ENCODE measurements around the gene USP20.

USP20 gene

DNA sequence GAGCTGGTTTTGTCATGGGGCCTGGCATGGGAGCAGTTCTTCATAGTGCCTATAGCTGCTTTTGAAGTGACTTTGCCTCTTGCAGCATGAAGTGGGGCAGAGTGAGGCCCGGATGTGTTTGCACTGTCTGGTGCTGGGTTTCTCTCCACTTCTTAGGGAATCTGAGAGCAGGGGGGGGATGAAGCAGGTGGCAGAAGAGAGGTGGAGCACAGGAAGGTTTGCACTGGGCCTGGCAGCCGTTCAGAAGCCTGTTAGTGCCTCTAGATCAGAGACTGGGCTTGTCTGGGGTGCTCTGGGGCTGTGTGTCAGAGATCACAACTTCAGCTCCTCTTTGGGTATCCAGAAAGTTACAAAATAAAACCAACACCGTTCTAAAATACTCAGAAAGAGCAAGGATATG lies 18.4 kb downstream of the USP20 start:
- Mint-ChIP-seq H3K36me3 (ENCODE audit: low read depth) (peaks cover 92% of the 10 kb centered on the region), H3K4me3 (no peak overlapping the region)

DNA sequence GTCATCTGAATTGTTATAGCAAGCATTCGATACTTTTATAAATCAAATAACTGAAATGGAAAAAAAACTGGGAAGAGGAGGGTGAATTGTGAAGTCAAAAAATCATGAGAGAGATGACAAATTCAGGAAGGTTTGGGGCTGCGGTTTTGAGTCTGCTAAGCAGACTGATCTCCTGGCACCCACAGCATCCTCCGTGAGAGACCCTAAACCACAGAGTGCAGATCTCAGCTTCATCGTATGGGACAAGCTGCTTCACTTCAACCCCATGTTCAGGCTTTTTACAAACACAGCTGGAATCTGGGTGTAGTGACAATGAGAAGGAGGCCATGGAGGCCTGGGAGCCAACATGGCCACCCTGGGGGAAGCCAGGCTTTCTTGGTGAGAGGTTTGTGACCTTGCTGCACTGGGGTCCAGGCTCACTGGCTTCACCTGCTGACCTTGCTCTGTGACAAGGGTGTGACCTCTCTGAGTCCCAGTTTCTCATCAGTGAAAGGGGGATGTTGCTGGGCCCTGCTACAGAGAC lies 19.4 kb downstream of the USP20 start:
- Mint-ChIP-seq H3K27me3 (no peaks in the 10 kb centered on the region), H3K9me3 (no peaks in the 10 kb centered on the region), H3K36me3 (ENCODE audit: low read depth) (peaks cover 100% of the 10 kb centered on the region), H3K27ac (no peak overlapping the region), H3K4me3 (no peak overlapping the region), H3K4me1 (ENCODE audit: low read depth) (no peaks in the 10 kb centered on the region)
- intact Hi-C loops (cut with micrococcal nuclease): no loop called here

More for the DNA sequence above, 18.4 kb downstream of the USP20 start:
- intact Hi-C loops (cut with micrococcal nuclease): no loop called here
- H3K4me1 Mint-ChIP-seq (ENCODE audit: low read depth): no peaks in the 10 kb centered on the region
- no peaks in the 10 kb centered on the region for H3K27me3 Mint-ChIP-seq
- H3K9me3 Mint-ChIP-seq: no peaks in the 10 kb centered on the region
- H3K27ac Mint-ChIP-seq: no peak overlapping the region

DNA sequence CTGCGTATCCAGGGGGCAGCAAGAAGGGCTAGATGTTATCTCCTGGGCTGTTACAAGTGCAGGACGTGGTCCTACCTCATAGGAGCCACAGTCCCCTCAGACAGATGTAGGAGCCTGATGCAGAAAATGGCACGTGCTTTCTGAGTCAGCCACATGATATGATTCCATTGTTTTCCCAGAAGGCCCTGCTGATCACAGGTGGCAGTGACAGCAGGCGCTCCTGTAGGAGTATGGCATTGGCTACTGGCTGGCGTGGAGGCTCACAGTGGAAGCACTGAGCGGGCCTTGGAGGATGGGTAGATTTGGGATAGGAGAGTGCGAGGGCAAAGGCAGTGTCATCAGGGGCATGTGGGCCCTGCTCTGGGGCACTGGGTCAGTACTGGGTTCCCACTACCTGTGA lies 21.9 kb downstream of the USP20 start:
- Mint-ChIP-seq H3K36me3 (ENCODE audit: low read depth) (peaks cover 94% of the 10 kb centered on the region), H3K27ac (no peak overlapping the region), H3K27me3 (no peaks in the 10 kb centered on the region), H3K4me1 (ENCODE audit: low read depth) (no peaks in the 10 kb centered on the region), H3K9me3 (no peaks in the 10 kb centered on the region), H3K4me3 (no peak overlapping the region)
- intact Hi-C loops (cut with micrococcal nuclease): no loop called here

DNA sequence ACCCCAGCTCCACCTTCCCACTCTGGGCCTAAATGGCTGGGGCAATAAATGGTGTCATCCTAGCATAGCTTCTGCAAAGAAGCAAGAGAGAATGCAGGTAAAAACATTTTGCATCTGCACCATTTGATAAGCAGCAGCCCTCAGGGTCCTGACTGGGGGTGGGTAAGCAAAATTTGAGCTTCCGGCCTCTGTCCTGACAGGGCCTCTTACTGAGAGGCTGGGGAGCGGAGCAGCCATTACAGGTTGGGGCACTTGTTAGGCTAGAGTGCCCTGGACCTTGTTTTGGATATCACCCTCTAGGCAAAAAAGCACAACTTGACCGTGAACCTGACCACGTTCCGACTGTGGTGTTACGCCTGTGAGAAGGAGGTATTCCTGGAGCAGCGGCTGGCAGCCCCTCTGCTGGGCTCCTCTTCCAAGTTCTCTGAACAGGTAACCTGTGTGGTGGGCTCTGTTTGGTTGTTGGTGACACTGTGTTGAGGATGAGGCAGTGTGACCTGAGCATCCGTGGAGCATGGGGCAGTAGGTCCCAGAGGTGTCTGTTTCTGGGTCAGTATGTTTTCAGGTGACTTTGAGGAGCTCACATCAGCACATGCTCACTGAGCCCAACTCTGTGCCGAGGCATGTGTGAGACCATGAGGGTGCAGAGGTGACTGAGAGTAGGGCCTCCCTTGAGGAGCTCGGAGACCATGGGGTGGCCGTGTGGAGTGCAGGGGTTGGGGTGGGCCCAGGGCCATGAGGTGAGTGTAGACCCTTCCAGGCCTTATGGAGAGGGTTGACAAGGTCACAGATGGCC lies 23.1 kb downstream of the USP20 start:
- Mint-ChIP-seq H3K27ac (no peak overlapping the region), H3K4me1 (ENCODE audit: low read depth) (no peaks in the 10 kb centered on the region), H3K36me3 (ENCODE audit: low read depth) (peaks cover 94% of the 10 kb centered on the region), H3K27me3 (no peaks in the 10 kb centered on the region), H3K4me3 (no peak overlapping the region), H3K9me3 (no peaks in the 10 kb centered on the region)
- intact Hi-C loops (cut with micrococcal nuclease): no loop called here

DNA sequence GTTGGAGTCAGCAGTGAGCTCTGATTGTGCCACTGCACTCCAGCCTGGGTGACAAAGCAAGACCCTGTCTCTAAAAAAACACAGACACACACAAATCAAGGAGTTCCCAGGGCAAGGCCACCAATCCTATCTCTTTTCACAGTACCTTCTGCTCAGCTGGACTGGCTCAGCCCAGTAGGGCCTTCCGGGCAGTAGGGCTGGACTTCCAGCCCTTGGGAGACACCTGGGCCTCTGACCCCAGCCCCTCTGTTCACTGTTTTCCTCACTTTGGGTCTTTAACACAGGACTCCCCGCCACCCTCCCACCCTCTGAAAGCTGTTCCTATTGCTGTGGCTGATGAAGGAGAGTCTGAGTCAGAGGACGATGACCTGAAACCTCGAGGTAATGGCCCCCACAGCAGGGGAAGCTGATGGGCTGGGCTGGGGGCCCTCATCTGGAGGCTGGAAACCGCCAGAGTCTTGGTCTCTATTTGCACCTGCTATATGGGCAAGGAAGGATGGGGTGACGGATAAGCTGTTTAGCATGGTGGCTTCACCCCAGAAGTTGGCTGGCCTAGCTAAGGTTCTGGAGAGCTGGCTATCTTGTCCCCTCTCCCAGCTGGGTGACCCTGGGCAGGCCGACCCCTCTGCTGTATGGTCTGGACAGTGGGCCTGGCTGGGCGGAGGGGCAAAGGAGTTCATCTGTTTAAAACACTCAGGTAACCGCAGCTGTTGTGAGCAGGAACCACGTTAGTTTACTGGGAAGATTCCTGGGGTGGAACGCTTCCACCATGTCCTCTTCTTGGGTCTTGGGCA lies 25.6 kb downstream of the USP20 start:
- Mint-ChIP-seq H3K36me3 (ENCODE audit: low read depth) (peaks cover 91% of the 10 kb centered on the region), H3K4me3 (no peak overlapping the region), H3K9me3 (no peaks in the 10 kb centered on the region), H3K4me1 (ENCODE audit: low read depth) (peaks cover 9% of the 10 kb centered on the region), H3K27me3 (no peaks in the 10 kb centered on the region), H3K27ac (no peak overlapping the region)
- intact Hi-C loops (cut with micrococcal nuclease): no loop called here

DNA sequence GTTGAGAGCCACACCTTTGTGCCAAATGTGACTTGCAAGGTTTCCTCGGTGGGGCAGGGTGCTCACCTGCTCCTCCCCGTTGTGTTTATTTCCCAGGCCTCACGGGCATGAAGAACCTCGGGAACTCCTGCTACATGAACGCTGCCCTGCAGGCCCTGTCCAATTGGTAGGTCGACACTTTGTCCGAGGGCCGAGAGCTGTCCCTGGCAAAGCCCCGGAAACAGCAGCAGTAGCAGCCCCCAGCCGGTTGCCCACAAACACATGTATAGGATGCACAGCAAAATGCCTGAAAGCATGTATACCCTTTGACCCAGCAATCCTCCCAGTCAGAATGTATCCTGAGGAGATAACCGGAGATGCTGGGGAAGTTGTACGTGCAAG lies 26.2 kb downstream of the USP20 start:
- no peaks in the 10 kb centered on the region for H3K27me3 Mint-ChIP-seq
- peaks cover 15% of the 10 kb centered on the region for H3K4me1 Mint-ChIP-seq (ENCODE audit: low read depth)
- intact Hi-C loops (cut with micrococcal nuclease): no loop called here
- no peak overlapping the region for H3K27ac Mint-ChIP-seq
- no peaks in the 10 kb centered on the region for H3K9me3 Mint-ChIP-seq
- peaks cover 91% of the 10 kb centered on the region for H3K36me3 Mint-ChIP-seq (ENCODE audit: low read depth)
- H3K4me3 Mint-ChIP-seq: no peak overlapping the region

DNA sequence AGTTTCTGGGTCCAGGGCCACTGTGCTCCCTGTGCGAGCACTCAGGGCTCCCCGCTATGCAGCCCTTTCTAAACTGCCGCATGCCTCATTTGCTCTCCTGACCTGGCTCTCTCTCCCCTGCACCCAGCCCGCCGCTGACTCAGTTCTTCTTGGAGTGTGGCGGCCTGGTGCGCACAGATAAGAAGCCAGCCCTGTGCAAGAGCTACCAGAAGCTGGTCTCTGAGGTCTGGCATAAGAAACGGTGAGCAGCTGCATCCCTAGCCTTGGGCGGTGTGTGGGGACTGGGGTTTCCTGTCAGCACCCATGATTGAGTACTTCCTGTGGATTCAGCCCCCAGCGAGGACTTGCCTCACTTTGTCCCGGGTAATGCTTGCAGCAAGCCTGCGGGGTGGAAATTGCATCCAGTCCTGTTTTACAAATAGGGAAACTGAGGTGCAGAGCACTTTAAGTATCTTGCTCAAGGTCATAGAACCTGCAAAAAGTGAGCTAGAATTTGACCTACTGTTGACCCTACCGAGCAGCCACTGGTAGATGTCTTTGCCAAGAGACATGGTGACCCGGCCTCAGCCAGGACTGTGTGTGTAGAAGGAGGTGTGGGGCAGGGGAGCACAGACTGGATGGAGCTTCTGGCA lies 27.9 kb downstream of the USP20 start:
- Mint-ChIP-seq H3K9me3 (no peaks in the 10 kb centered on the region), H3K4me1 (ENCODE audit: low read depth) (peaks cover 19% of the 10 kb centered on the region), H3K4me3 (no peak overlapping the region), H3K27ac (no peak overlapping the region), H3K36me3 (ENCODE audit: low read depth) (peaks cover 91% of the 10 kb centered on the region), H3K27me3 (no peaks in the 10 kb centered on the region)
- intact Hi-C loops (cut with micrococcal nuclease): no loop called here

DNA sequence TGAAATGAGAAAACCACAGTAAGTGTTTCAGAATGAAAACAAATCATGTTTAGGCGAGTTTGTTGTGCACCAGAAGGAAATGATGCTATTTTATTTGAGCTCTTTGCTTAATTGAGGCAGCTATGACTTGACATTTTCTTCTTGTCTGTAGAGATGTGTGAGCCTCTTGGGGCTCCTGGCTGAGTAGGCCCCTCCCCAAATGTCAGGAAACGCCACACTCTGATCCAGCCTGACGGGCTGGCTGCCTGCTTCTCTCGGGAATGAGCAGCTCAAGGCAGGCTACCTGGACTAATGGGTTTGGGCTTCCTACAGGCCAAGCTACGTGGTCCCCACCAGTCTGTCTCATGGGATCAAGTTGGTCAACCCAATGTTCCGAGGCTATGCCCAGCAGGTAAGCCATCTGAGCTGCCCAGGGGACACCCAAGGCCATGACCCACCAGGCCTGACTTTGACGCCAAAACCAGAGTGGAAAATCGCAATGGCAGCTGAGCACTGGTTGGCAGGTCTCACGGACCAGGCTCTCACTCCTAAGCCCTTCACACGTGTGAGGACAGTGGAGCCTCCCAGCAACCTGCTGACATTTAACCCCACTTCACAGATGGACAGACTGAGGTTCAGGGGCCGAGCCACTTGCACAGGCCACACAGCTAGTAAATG lies 29.9 kb downstream of the USP20 start:
- Mint-ChIP-seq H3K27ac (no peak overlapping the region), H3K9me3 (no peaks in the 10 kb centered on the region), H3K27me3 (no peaks in the 10 kb centered on the region), H3K4me1 (ENCODE audit: low read depth) (peaks cover 19% of the 10 kb centered on the region), H3K4me3 (no peak overlapping the region), H3K36me3 (ENCODE audit: low read depth) (peaks cover 95% of the 10 kb centered on the region)
- intact Hi-C loops (cut with micrococcal nuclease): no loop called here

DNA sequence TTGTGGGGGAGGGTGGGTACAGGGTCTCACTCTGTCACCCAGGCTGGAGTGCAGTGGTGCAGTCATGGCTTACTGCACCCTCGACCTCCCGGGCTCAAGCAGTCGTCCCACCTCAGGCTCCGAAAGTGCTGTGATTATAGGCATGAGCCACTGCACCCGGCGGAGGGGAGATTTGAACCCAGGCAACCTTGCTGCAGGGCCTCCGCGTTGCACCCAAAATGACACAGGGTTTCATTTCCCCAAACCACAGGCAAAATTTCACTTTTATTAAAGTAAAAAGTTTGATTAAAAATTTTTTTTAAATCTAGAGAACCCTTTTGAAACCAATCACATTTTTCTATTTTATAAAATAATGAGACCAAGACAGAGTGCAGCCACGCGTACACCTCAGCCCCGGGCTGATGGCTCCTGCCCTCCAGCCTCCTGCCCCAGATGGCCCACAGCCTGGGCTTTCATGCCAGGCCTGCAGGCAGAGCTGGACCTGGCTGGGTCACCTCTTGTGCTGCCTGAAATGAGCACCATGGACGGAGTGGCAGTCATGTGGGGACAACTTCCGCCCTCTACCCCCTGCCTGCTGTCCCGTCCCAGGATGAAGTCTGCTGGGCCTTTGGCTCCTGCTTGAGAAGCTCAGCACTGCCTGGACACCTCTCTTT lies 30.5 kb downstream of the USP20 start:
- Mint-ChIP-seq H3K4me1 (ENCODE audit: low read depth) (peaks cover 19% of the 10 kb centered on the region), H3K27ac (no peak overlapping the region), H3K4me3 (no peak overlapping the region), H3K36me3 (ENCODE audit: low read depth) (peaks cover 96% of the 10 kb centered on the region), H3K27me3 (no peaks in the 10 kb centered on the region), H3K9me3 (no peaks in the 10 kb centered on the region)
- intact Hi-C loops (cut with micrococcal nuclease): no loop called here

DNA sequence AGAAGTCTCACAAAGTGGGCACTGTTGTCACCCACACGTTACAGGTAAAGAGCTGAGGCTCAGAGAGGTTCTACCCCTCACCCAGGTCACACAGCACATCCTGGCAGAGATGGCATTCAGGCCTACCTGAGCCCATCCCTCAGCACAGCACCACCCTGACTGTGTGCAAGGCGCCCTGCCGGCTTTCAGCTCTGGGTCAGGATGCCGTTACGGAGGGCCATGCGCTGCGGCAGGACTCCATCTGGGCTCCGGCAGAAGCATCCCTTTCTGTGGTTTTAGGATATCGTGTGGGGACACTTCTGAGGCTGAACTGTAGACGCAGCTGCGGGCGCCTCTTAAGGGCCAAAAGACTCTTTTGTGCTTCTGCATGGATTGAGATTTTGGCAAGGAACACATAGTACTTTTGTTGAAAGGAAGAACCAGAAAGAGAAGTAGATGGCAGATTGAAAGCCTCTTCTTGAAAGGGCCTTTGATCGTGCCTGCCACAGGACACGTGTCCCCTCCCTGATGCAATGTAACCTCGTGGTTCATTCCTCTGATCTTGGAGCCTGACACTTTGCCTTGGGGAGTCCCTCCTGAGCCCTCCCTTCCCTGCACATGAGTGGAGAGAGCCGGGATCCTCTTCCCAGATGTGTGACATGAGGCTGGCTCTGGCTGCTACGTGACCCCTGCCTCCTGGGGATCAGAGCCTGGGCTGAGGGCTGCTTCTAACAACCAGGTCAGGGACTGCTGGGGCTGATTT lies 31.3 kb downstream of the USP20 start:
- Mint-ChIP-seq H3K4me3 (no peak overlapping the region), H3K4me1 (ENCODE audit: low read depth) (peaks cover 19% of the 10 kb centered on the region), H3K9me3 (no peaks in the 10 kb centered on the region), H3K27me3 (no peaks in the 10 kb centered on the region), H3K27ac (no peak overlapping the region), H3K36me3 (ENCODE audit: low read depth) (peaks cover 96% of the 10 kb centered on the region)
- intact Hi-C loops (cut with micrococcal nuclease): no loop called here

DNA sequence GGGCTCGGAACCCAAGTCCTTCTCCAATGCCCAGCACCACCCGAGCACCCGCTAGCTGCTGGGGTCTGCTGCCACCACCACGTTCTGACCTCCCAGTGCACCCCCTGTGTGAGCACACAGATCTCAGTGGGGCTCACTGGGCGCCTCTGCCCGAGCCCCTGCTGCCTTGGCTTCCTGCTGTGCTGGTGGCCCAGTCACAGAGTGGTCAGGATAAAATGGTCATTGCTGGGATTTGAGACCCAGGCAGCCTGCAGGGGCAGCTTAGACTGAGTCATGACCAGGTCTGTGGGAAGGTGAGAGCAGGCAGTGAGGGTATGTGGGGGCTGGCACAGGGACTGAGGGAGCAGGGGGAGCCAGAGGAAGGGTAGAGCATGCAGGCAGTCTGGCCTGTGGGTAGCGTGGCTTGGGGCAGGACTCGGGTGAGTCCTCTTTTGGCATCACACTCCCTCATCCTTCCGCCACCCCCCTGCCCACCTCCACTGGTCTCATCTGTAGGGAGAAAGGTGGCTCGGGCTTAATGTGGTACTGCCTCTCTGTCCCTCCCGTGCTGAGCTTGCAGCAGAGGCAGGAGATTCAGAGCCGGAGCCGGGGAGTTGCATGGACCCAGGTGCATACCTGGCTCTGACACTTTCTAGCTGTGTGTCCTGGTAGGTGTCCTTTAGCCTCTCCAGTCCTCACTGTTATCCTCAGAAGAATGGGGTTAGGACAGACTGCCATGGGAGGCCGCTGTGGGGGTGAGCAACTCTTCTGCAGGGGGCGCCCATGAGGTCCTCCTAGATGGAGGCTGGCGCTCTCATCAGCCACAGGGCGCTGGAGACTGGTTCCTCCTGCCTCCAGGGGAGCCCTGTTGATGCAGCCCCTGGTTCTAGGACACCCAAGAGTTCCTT lies 32.1 kb downstream of the USP20 start:
- peaks cover 89% of the 10 kb centered on the region for H3K36me3 Mint-ChIP-seq (ENCODE audit: low read depth)
- no peak overlapping the region for H3K4me3 Mint-ChIP-seq
- H3K27me3 Mint-ChIP-seq: no peaks in the 10 kb centered on the region
- intact Hi-C loops (cut with micrococcal nuclease): no loop called here
- no peak overlapping the region for H3K27ac Mint-ChIP-seq
- no peaks in the 10 kb centered on the region for H3K9me3 Mint-ChIP-seq
- H3K4me1 Mint-ChIP-seq (ENCODE audit: low read depth): peaks cover 19% of the 10 kb centered on the region

Measured in dendritic cell treated with granulocyte-macrophage colony-stimulating factor and Interleukin-4, amounts not matched to agents 40 ng/mL and 50 ng/mL, for 4 days (primary cell).